NCI-H460 (cell line): ENCODE results near the gene HRH2. TPM values are rescaled to one million over a fixed set of nuclear protein-coding genes. Genes with fewer than 3 reads are reported as not detected.
"Not testable (repeated sequence)": the region's sequence is repeated elsewhere in the genome, so short reads cannot be mapped to it uniquely, and the experiment has no call there.

Source experiments
- DNase-seq: peaks from one replicate; pipeline ENCODE4 v3.0.0-alpha.2; 2016; ENCODE audit warnings: low read depth; ENCODE audit errors: extremely low read depth
- total RNA-seq: library from RNA; depleted of rRNA; stranded (reverse); fragments of >200 nt; shearing (Covaris generic); gene quantifications from 2 replicates; pipeline ENCODE4 v1.2.3, GENCODE V29; 2014

Gene HRH2
- total RNA-seq, 1 experiment from 2014 or later = not detected

- no peak for DNase-seq
Observed at GRCh38 chr5:175710326-175710725, 52.5 kb downstream of the HRH2 start.

DNA sequence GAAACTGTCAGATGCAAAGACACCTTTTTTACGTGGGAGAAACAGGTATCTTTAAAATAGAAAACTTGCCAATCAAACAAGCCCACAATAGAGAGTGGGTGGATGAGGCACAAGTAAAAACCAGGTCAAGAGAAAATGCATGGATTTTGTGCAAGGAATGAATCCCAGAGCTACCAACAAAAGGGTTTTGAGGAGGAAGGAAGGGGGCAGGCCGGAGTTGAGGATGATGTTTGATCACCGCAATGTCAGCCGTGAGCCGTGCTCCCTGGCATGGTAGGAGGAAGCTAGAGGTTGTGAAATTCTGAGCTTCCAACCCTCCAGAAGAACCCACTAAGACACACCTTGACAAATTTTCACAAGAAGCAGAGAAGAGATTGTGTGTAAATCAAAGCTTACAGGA is 53.2 kb downstream of the HRH2 start:
- DNase-seq = no peak

DNA sequence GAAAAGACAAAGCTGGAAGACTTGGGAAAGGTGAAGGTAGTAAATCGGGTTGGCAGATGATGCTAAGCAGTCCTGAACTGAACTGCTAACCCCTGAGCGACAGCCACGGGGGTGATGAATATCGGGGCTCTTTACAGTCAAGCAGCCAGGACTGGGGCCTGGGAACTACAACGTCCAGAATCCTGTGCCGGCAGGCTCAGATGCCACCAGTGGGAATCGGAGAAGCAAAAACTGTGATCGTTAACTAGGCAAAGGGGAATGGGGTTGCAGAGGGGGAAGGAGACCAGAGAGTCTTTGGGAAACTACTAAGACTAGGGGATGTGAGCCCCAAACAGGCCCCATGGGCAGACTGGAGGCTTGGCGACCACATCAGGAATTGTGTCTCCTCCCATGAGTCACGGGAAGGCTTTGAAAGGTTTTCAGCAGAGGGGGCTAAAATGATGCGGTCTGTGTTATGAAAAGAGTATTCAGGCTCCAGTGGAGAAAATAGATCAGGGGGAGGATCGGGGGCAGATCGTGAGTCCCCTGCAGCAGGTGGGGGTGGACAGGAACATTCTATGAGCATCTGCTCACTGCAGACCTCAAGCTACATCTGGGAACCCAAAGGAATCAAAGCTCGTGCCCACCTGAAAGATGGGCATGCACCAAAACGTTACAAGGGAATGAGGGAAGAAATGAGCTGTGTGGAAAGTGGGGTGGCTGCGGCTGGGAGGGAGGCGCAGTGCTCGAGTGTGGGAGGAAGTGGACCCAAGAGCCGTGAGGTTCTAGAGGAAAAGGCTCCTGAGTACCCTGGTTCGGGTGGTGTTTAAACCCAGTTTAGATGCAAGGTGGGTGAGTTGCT is 53.8 kb downstream of the HRH2 start:
- no peak for DNase-seq

DNA sequence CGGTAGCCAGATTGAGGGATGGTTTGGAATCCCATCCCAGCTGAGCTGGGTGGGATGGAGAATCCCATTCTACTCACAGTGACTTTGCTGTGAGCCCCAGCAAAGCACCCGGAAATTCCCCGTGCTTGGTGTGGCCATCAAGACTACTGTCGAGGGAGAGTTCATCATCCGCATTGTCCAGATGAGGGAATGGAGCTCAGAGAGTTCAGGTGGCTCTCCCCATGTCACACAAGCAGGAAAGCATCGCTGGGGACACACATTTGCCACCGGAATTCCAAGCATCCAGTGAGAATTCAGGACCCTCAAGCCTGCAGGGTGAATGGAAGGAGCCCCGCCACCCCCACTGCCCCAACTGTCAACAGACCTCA is 54.4 kb downstream of the HRH2 start:
- no peak for DNase-seq

GRCh38 chr5:175712681-175713085 is 54.8 kb downstream of the HRH2 start:
- DNase-seq = no peak

DNA sequence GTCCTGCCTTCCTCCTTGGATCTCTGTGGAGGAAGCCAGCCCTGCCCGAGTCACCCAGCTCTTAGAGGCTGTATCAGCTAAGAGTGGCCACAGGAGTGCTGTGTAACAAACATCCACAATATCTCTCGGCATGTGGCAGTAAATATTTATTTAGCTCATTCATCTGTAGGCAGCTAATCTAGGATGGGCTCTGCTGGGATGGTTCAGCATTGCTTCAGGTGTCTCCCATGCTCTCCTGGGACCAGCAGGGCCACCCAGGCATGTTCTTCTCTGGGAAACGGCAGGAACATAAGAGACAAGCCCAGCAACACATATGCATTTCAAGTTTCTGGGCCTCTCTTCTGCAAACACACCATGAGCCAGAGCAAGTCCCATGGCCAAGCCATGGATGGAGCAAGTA is 56.1 kb downstream of the HRH2 start:
- DNase-seq = no peak

GRCh38 chr5:175714479-175715085 is 56.7 kb downstream of the HRH2 start:
- no peak for DNase-seq

GRCh38 chr5:175715627-175716522 is 58.0 kb downstream of the HRH2 start:
- no peak for DNase-seq

DNA sequence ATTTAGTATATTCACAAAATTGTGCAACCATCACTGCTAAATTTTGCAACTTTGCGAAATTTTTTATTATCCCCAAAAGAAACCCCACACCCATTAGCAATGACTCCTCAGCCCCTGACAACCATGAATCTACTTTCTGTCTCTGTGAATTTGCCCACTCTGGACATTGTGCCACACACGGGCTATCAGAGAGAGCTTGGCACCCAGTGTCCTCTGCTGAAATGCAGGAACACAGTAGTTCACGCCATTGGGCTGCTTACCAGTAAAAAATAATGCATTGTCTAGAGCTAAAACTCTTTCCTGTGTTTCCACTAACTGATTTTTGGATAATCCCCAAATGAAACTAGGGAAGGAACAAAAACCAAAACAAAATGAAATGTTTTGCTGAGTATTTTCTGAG is 60.0 kb downstream of the HRH2 start:
- no peak for DNase-seq

GRCh38 chr5:175718401-175719108 is 60.7 kb downstream of the HRH2 start:
- DNase-seq = peak; percentile 14

DNA sequence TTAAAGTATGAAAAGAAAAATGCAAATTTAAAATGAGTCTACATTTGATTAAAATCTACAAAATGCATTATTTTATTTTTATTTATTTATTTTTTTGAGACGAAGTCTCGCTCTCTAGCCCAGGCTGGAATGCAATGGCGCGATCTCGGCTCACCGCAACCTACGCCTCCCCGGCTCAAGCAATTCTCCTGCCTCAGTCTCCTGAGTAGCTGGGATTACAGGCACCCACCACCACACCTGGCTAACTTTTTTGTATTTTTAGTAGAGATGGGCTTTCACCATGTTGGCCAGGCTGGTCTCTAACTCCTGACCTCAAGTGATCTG is 61.2 kb downstream of the HRH2 start:
- DNase-seq = not testable (repeated sequence)

- DNase-seq = no peak
Observed at GRCh38 chr5:175724314-175725275, 66.7 kb downstream of the HRH2 start.

GRCh38 chr5:175728316-175728715 is 70.4 kb downstream of the HRH2 start:
- no peak for DNase-seq

DNA sequence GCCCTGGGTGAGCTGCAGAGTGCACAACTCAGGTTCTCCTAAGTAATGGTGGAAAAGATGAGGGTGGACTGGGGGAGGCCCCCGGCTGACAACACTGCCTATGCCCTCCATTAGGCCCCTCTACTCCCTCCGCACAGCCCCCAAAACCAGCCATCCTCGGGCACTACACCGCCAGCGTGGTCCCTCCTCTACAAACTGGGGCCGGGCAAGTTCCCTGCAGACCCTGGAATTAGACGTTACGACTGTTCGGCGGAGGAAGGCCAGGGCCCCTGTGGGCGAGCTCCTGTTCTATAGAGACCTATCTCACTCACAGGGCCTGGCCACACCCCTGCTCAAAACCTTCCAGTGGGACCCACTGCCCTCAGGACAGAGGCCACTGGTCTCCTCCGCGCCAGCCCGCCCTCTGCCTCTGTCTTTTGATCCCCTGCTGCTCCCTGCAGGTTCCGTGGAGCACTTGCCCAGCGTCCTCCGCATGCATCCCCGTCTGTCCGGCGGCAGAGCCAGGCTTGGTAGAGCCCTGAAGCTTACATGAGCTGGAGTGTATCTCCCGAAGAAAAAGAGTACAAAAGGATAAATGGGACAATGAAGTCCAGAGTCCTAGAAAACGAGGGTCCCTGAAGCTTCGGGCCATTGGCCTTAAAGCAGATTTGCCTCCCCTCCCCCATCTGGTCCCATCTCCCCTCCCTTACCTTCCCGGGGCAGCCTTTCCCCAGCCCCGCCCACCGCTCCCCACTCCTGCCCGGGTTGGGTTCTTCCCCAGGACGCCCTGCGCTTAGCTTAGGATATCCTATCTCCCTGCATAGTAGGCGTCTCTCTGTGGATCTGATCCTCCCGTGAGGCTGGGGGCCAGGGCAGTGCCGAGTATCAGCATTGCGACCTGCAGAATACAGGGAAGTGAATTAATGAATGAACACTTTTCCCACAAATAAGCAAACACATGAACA is 71.3 kb downstream of the HRH2 start:
- no peak for DNase-seq

DNA sequence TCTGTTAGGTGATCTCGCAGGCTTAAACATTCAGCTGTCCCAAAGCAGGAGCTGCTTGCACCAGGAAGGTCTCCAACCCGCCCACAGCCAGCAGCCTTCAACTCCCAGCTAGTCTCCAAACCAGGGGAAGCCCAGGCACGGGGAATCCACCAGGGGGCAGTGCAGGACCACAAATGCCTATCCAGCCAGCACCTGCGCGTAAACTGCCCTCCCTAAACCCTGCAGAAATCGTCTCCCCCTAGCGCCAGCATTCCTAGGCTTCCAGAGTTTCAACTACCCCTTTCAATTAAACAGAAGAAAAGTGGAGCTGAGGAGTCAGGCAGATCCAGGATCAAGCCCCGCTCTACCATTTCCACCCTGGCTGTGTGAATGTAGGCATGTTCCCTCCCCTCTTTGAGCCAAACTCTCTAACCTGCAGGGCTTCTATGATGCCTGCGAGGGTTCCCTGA is 72.0 kb downstream of the HRH2 start:
- DNase-seq = peak; percentile 89

- DNase-seq = no peak
Observed at GRCh38 chr5:175731172-175731571, 73.3 kb downstream of the HRH2 start.

DNA sequence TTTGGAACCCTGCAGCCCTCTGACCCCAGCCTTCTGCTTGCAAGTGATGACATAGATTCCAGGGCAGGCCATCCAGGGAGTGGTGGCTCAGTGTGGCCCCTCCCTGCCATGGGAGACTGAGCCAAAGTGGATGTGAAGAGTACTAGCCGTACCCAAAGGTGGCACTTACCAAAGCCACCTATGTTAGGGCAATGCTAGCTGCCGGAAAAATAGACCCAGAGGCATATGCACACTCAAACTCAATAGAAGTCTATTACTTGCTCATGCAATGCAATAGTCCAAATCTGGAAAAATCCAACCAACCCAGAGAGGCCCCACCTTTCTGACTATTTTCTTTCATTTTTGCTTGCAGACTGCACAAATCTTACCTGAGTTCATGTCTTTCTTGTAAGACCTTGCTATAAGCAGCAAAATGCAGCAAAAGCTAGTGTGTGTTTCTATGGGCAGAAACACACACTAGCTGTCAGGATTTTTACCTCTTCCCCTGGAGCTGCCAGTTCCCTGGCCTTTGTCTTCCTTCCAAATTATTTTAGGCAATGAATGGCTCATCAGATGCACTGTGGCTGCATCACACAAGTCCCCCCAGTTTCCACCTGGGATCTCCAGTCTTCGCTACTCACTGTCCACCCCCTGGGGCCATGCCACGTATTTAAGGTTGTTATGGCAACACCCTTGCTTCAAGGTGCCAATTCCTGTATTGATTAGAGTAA is 74.0 kb downstream of the HRH2 start:
- DNase-seq = no peak

DNA sequence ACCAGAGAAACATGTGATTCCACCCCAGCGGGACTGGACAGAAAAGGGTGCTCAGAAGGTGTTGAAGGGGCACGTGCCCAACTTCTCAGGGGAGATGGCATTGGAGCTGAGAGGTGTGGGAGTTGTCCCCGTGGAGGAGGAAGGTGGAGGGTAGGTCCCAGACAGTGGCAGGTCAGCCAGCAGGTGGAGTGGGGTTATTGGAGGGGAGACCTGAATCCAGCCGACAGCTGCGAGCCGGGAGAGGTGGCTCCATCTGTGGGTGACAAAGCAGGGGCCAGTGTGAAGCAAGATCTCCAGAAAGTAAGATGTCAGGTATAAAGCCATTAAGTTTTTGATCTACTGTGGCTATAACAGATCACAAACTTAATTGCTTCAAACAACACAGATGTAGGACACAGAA is 75.1 kb downstream of the HRH2 start:
- DNase-seq = no peak
